ENCODE data around the gene DCAF8L2. TPM values are rescaled to one million over a fixed set of nuclear protein-coding genes. Genes with fewer than 3 reads are reported as not detected.

DCAF8L2 gene
- total and polyA plus RNA-seq, 10 of the 15 experiments (the other 5 are each of a cell fraction or from before 2014, with no cell fraction given) = not detected

DNA sequence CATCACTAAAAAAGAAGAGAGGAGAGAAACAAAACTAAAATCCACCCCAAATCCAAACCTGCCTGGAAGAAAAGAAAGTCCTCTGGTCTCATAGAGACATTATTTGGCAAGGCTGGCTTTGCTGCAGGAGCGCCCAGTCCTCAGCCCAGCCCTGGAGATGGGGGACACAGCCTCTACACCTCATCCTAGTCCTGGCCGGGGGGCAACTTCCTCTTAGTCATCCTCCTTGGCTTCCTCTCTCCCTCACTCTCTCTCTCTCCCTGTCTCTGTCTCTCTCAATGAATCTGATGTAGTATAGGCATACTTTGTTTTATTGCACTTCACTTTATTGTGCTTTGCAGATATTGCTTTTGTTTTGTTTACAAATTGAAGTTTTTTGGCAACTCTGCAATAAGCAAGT, 161.8 kb downstream of the DCAF8L2 start:
- H3K79me2 ChIP-seq (ENCODE audit: control insufficient read depth, insufficient read depth, low read length) = no peaks in the 10 kb centered on the region
- ChIA-PET POLR2A (no interaction called here), RAD21 (ENCODE audit: unreplicated experiment) (no interaction called here), SMC1A (ENCODE audit: uncharacterized antibody, unreplicated experiment) (interaction anchor here (1.7 kb wide), 1 partner anchor 10 kb away, joined by 5 read pairs; no protein-coding TSS in a partner anchor), CTCF (no interaction called here)
- ATAC-seq (no peak), DNase-seq (ENCODE audit: low read depth, low spot score) (no peak), FAIRE-seq (no peak)
- no peak overlapping the region for H2AFZ ChIP-seq (ENCODE audit: control insufficient read depth, low read depth, low read length)
- BruUV-seq (replicated peaks) = no TSS peak
- in situ Hi-C loops (cut with MboI) (no loop called here), intact Hi-C loops (cut with micrococcal nuclease; ENCODE audit: unreplicated experiment) (no loop called here)
- H3K4me1 ChIP-seq (ENCODE audit: control insufficient read depth, insufficient read depth, low read length) = no peaks in the 10 kb centered on the region
- no peak overlapping the region for H3K4me3 ChIP-seq
- no peak overlapping the region for H3K9ac ChIP-seq (ENCODE audit: control insufficient read depth, insufficient read depth, low read length)
- no peak overlapping the region for H3K27ac ChIP-seq (ENCODE audit: control insufficient read depth, insufficient read depth)
- no peaks in the 10 kb centered on the region for H4K20me1 ChIP-seq (ENCODE audit: control insufficient read depth, insufficient read depth)
- no peaks in the 10 kb centered on the region for H3K27me3 ChIP-seq (replicated peaks in 1 of 2; ENCODE audit: control insufficient read depth in 2 of 2, insufficient read depth in 2 of 2, low read length in 1 of 2)
- no peaks in the 10 kb centered on the region for H3K9me3 ChIP-seq (replicated peaks; ENCODE audit: control insufficient read depth, insufficient read depth, low read length)
- no peaks in the 10 kb centered on the region for H3K36me3 ChIP-seq (ENCODE audit: control insufficient read depth in 2 of 2, insufficient read depth in 2 of 2, low read length in 1 of 2)
- TF ChIP-seq CEBPB (IDR thresholded peaks at IDR 0.05; ENCODE audit: borderline replicate concordance in 1 of 2, low read depth in 2 of 2, low read length in 2 of 2) (no peak), RB1 (IDR thresholded peaks at IDR 0.05; ENCODE audit: borderline replicate concordance) (no peak), PAX8 (IDR thresholded peaks at IDR 0.05) (no peak), ESRRA (IDR thresholded peaks at IDR 0.05; ENCODE audit: low read length) (no peak), ZNF217 (IDR thresholded peaks at IDR 0.05) (no peak), ZNF384 (IDR thresholded peaks at IDR 0.05; ENCODE audit: borderline replicate concordance, low read depth, low read length) (no peak), RUNX3 (IDR thresholded peaks at IDR 0.05; ENCODE audit: low read length) (no peak), SUZ12 (IDR thresholded peaks at IDR 0.05; ENCODE audit: unreplicated experiment) (no peak)
- H3K4me2 ChIP-seq (ENCODE audit: control insufficient read depth, insufficient read depth) = no peak overlapping the region
- 23% methylated on average over 2 of the region's 2 CpGs for WGBS (ENCODE audit: insufficient coverage, insufficient replicate concordance, low lambda C conversion rate, missing lambda C conversion rate)

DNA sequence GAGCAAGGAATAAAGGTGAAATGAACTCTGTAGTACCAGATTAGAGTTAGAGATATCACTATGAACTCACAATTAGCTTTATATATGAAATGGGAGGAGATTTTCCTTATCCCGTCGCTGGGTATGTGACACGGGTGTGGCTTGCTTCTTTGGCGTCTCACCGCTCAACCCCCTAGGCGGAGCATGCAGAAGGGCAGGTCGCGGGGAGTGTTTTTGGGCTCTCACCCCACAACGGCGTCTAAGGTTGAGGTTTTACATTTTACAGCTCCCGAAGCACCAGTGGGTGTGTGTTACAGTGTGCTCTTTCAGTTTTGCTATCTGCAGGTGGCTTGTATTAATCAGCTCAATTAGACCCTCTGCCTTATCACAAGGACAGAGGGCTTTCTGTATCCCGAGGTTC, 175.6 kb downstream of the DCAF8L2 start:
- Histone ChIP-seq H3K27ac (ENCODE audit: control insufficient read depth, insufficient read depth) (no peak overlapping the region), H3K9ac (ENCODE audit: control insufficient read depth, insufficient read depth, low read length) (no peak overlapping the region), H3K9me3 (replicated peaks; ENCODE audit: control insufficient read depth, insufficient read depth, low read length) (no peaks in the 10 kb centered on the region), H2AFZ (ENCODE audit: control insufficient read depth, low read depth, low read length) (no peak overlapping the region), H3K79me2 (ENCODE audit: control insufficient read depth, insufficient read depth, low read length) (no peaks in the 10 kb centered on the region), H3K4me3 (no peak overlapping the region), H3K4me1 (ENCODE audit: control insufficient read depth, insufficient read depth, low read length) (no peaks in the 10 kb centered on the region), H4K20me1 (ENCODE audit: control insufficient read depth, insufficient read depth) (no peaks in the 10 kb centered on the region), H3K36me3 (ENCODE audit: control insufficient read depth in 2 of 2, insufficient read depth in 2 of 2, low read length in 1 of 2) (no peaks in the 10 kb centered on the region), H3K4me2 (ENCODE audit: control insufficient read depth, insufficient read depth) (no peak overlapping the region), H3K27me3 (replicated peaks in 1 of 2; ENCODE audit: control insufficient read depth in 2 of 2, insufficient read depth in 2 of 2, low read length in 1 of 2) (no peaks in the 10 kb centered on the region)
- intact Hi-C loops (cut with micrococcal nuclease; ENCODE audit: unreplicated experiment) = no loop called here
- BruUV-seq (replicated peaks) = no TSS peak
- ChIA-PET SMC1A (ENCODE audit: uncharacterized antibody, unreplicated experiment) (interaction anchor here (1.7 kb wide), 1 partner anchor 12 kb away, joined by 4 read pairs; no protein-coding TSS in a partner anchor), CTCF (no interaction called here), RAD21 (ENCODE audit: unreplicated experiment) (interaction anchor here (1.2 kb wide), 1 partner anchor 9 kb away, joined by 3 read pairs; no protein-coding TSS in a partner anchor), POLR2A (no interaction called here)
- no peak for ATAC-seq
- no peak for DNase-seq (ENCODE audit: low read depth, low spot score)
- 51% methylated on average over 10 of the region's 12 CpGs for WGBS (ENCODE audit: insufficient coverage, insufficient replicate concordance, low lambda C conversion rate, missing lambda C conversion rate)
- in situ Hi-C loops (cut with MboI) = no loop called here
- FAIRE-seq = no peak
- TF ChIP-seq, protein P1, sequence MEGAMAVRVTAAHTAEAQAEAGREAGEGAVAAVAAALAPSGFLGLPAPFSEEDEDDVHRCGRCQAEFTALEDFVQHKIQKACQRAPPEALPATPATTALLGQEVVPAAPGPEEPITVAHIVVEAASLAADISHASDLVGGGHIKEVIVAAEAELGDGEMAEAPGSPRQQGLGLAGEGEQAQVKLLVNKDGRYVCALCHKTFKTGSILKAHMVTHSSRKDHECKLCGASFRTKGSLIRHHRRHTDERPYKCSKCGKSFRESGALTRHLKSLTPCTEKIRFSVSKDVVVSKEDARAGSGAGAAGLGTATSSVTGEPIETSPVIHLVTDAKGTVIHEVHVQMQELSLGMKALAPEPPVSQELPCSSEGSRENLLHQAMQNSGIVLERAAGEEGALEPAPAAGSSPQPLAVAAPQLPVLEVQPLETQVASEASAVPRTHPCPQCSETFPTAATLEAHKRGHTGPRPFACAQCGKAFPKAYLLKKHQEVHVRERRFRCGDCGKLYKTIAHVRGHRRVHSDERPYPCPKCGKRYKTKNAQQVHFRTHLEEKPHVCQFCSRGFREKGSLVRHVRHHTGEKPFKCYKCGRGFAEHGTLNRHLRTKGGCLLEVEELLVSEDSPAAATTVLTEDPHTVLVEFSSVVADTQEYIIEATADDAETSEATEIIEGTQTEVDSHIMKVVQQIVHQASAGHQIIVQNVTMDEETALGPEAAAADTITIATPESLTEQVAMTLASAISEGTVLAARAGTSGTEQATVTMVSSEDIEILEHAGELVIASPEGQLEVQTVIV (IDR thresholded peaks at IDR 0.05; ENCODE audit: borderline replicate concordance, partially characterized antibody) = no peak
- TF ChIP-seq WRNIP1 (IDR thresholded peaks at IDR 0.05; ENCODE audit: borderline replicate concordance, low read depth, low read length) (no peak), SMARCA5 (IDR thresholded peaks at IDR 0.05) (no peak), ZZZ3 (IDR thresholded peaks at IDR 0.05; ENCODE audit: control insufficient read depth, insufficient read length, low read depth) (no peak), CREM (IDR thresholded peaks at IDR 0.05; ENCODE audit: low read depth) (no peak), STAT1 (conservative IDR thresholded peaks at IDR 0.05) (no peak), KAT2A (conservative IDR thresholded peaks at IDR 0.05; ENCODE audit: control insufficient read depth, low read depth, low read length) (no peak), MEF2B (IDR thresholded peaks at IDR 0.05; ENCODE audit: partially characterized antibody, poor library complexity, severe bottlenecking) (no peak), ZNF207 (IDR thresholded peaks at IDR 0.05; ENCODE audit: borderline replicate concordance) (no peak), TBL1XR1 (IDR thresholded peaks at IDR 0.05; ENCODE audit: low read depth, low read length) (no peak), KDM1A (IDR thresholded peaks at IDR 0.05; ENCODE audit: borderline replicate concordance) (no peak)

Data from GM12878 (cell line).